PC-3 (cell line): Measurements from ENCODE around the gene MYO6. TPM values are rescaled to one million over a fixed set of nuclear protein-coding genes. Genes with fewer than 3 reads are reported as not detected.
A peak's percentile ranks its signal among the peaks of the same experiment; 100 is the strongest.

Source experiments
- ATAC-seq: fragments of 200-7000 bp; cut with Tn5 transposase; 2 replicates; pipeline ENCODE4 v1.9.1; 2020; ENCODE audit warnings: mild to moderate bottlenecking, moderate library complexity
- BruUV-seq: library from RNA; stranded (reverse); fragments of 400-500 nt; replicated peaks from 2 replicates; lab custom pipeline; 2021; lab: Mats Ljungman, UMichigan
- CTCF ChIA-PET: fragments of 300-600 bp; sonication (Branson Sonifier 250); formaldehyde crosslinking; loops from one replicate; lab custom pipeline; 2022; ENCODE audit warnings: antibody characterized with exemption; lab: Charles Lee
- POLR2A ChIA-PET: fragments of 300-600 bp; sonication (Branson Sonifier 250); formaldehyde crosslinking; loops from one replicate; lab custom pipeline; 2022; ENCODE audit warnings: antibody characterized with exemption; ENCODE audit not compliant: unreplicated experiment; lab: Charles Lee
- DNase-seq: peaks from one replicate; pipeline ENCODE4 v3.0.0-alpha.2; 2015
- H2AFZ ChIP-seq: fragments of 300-600 bp; sonication (generic); 2 replicates; pipeline ENCODE4 v1.6.0; 2016; ENCODE audit warnings: antibody characterized with exemption, low read length
- H3F3A ChIP-seq: fragments of 300-600 bp; sonication (generic); one replicate; pipeline ENCODE4 v1.6.0; 2017; ENCODE audit warnings: antibody characterized with exemption, low read length, control low read depth, mild to moderate bottlenecking; ENCODE audit not compliant: unreplicated experiment
- H3K27ac ChIP-seq: fragments of 300-600 bp; sonication (generic); 2 replicates; pipeline ENCODE4 v1.5.1; 2016; ENCODE audit warnings: mild to moderate bottlenecking, low read length
- H3K27me3 ChIP-seq: fragments of 300-600 bp; sonication (generic); 2 replicates; pipeline ENCODE4 v1.6.1; 2016; ENCODE audit warnings: low read length, mixed read lengths
- H3K36me3 ChIP-seq: fragments of 300-600 bp; sonication (generic); 2 replicates; pipeline ENCODE4 v1.6.1; 2016; ENCODE audit warnings: low read depth, mixed run types, low read length, mixed read lengths
- H3K4me1 ChIP-seq: fragments of 300-600 bp; sonication (generic); 2 replicates; pipeline ENCODE4 v1.5.1; 2016; ENCODE audit warnings: low read length; ENCODE audit not compliant: insufficient read depth
- H3K4me2 ChIP-seq: fragments of 300-600 bp; sonication (generic); 2 replicates; pipeline ENCODE4 v1.6.0; 2016; ENCODE audit warnings: low read length
- H3K4me3 ChIP-seq: fragments of 300-600 bp; sonication (generic); 2 replicates; pipeline ENCODE4 v1.5.1; 2016; ENCODE audit warnings: mild to moderate bottlenecking, low read length, mixed read lengths
- H3K79me2 ChIP-seq: fragments of 300-600 bp; sonication (generic); 2 replicates; pipeline ENCODE4 v1.6.1; 2017; ENCODE audit warnings: low read length, mixed read lengths
- H3K9ac ChIP-seq: fragments of 300-600 bp; sonication (generic); 2 replicates; pipeline ENCODE4 v1.6.0; 2016; ENCODE audit warnings: mild to moderate bottlenecking, low read length
- H3K9me2 ChIP-seq: fragments of 300-600 bp; sonication (generic); replicated peaks from 2 replicates; pipeline ENCODE4 v1.6.1; 2016; ENCODE audit warnings: mixed run types, low read length, mixed read lengths
- H3K9me3 ChIP-seq: fragments of 300-600 bp; sonication (generic); 2 replicates; pipeline ENCODE4 v1.6.1; 2016; ENCODE audit warnings: low read length, mixed read lengths
- H4K20me1 ChIP-seq: fragments of 300-600 bp; sonication (generic); 2 replicates; pipeline ENCODE4 v1.6.1; 2016; ENCODE audit warnings: low read length, mixed read lengths
- EZH2 ChIP-seq: fragments of 300-600 bp; sonication (generic); IDR thresholded peaks from one replicate; pipeline ENCODE4 v1.6.1; 2017; ENCODE audit warnings: antibody characterized with exemption, mild to moderate bottlenecking, low read length; ENCODE audit not compliant: unreplicated experiment
- EZH2phosphoT487 ChIP-seq: fragments of 300-600 bp; sonication (generic); IDR thresholded peaks from 2 replicates; pipeline ENCODE4 v1.6.1; 2018; ENCODE audit warnings: mild to moderate bottlenecking, antibody characterized with exemption, low read length, borderline replicate concordance
- intact Hi-C: fragments of 100-400 bp; cut with micrococcal nuclease; formaldehyde crosslinking; loops from 2 replicates; pipeline ENCODE4 v1.9.0; 2023
- total RNA-seq: library from RNA; depleted of rRNA; stranded (reverse); fragments of >200 nt; gene quantifications from 2 replicates; pipeline ENCODE4 v1.2.3, GENCODE V29; 2014
- TF ChIP-seq, protein P1 (sequence below): fragments of 300-600 bp; sonication (generic); conservative IDR thresholded peaks from 2 replicates; pipeline ENCODE4 v1.5.1; 2017; ENCODE audit warnings: antibody characterized with exemption, low read depth, mild to moderate bottlenecking, low read length

MYO6 gene
- total RNA-seq, 1 experiment from 2014 or later = 10.2 TPM

DNA sequence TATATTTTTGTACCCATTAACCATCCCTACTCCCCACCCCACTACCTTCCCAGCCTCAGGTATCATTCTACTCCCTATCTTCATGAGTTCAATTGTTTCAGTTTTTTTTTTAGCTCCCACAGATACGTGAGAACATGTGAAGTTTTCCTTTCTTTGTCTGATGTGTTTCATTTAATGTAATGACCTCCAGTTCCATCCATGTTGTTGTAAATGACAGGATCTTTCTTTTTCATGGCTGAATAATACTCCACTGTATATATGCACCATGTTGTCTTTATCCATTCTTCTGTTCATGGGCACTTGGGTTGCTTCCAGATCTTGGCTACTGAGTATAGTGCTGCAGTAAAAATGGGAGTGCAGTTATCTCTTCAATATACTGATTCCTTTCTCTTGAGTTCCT lies 63.5 kb downstream of the MYO6 start:
- Histone ChIP-seq H4K20me1 (no peaks in the 10 kb centered on the region), H3K9me2 (no peaks in the 10 kb centered on the region), H3K9ac (no peak overlapping the region), H3K9me3 (no peaks in the 10 kb centered on the region), H3F3A (no peaks in the 10 kb centered on the region), H3K79me2 (no peaks in the 10 kb centered on the region; the same call in 1 of the 2 replicates), H3K27ac (no peak overlapping the region), H3K27me3 (no peaks in the 10 kb centered on the region), H2AFZ (no peak overlapping the region), H3K36me3 (no peaks in the 10 kb centered on the region), H3K4me3 (no peak overlapping the region), H3K4me1 (no peaks in the 10 kb centered on the region), H3K4me2 (no peak overlapping the region)
- BruUV-seq = no TSS peak
- DNase-seq = no peak
- intact Hi-C loops = no loop called here
- ATAC-seq = no peak
- CTCF ChIA-PET = no interaction called here
- POLR2A ChIA-PET = no interaction called here
- TF ChIP-seq EZH2 = no peak
- TF ChIP-seq, protein P1, sequence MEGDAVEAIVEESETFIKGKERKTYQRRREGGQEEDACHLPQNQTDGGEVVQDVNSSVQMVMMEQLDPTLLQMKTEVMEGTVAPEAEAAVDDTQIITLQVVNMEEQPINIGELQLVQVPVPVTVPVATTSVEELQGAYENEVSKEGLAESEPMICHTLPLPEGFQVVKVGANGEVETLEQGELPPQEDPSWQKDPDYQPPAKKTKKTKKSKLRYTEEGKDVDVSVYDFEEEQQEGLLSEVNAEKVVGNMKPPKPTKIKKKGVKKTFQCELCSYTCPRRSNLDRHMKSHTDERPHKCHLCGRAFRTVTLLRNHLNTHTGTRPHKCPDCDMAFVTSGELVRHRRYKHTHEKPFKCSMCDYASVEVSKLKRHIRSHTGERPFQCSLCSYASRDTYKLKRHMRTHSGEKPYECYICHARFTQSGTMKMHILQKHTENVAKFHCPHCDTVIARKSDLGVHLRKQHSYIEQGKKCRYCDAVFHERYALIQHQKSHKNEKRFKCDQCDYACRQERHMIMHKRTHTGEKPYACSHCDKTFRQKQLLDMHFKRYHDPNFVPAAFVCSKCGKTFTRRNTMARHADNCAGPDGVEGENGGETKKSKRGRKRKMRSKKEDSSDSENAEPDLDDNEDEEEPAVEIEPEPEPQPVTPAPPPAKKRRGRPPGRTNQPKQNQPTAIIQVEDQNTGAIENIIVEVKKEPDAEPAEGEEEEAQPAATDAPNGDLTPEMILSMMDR = no peak
- TF ChIP-seq EZH2phosphoT487 = no peak

DNA sequence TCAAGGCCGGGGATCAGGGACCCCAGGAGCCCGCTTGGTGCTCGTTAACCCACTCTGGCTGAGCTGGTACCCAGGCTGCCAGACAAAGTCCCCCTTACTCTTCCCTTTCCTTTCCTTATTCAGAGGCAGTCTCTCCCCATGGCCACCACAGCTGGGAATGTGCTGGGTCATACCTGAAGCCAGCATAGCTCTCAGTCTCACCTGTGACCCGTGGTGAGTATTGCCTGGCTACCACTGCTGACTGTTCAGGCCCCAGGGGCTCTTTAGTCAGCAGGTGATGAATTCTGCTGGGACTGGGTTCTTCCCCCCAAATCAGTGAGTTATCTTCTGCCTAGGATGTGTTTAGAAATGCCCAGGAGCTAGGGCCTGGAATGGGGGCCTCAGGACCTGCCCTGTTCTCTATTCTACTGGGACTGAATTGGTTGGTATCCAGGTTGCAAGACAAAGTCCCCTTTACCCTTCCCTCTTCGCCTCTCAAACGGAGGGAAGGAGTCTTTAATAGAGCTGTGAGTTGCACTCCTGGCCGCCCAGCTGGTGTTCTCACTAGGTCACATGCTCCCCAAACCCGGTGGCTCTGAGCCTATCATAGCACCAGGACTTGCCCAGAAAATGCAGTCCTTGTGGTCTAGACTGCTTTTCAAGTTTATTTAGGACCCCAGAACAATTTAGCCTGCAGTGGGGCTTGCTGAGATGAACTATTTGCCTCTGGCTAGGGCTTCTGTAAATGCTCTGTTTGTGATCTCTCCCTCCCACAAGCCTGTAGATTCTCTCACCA lies 64.6 kb downstream of the MYO6 start:
- no peaks in the 10 kb centered on the region for H3F3A ChIP-seq
- CTCF ChIA-PET = no interaction called here
- BruUV-seq = no TSS peak

More for the DNA sequence above, 64.6 kb downstream of the MYO6 start:
- no peak overlapping the region for H3K4me3 ChIP-seq
- DNase-seq (peak; percentile 4), ATAC-seq (no peak)
- H4K20me1 ChIP-seq = no peaks in the 10 kb centered on the region
- TF ChIP-seq EZH2phosphoT487 = no peak
- TF ChIP-seq EZH2 = no peak
- TF ChIP-seq, protein P1 = no peak
- H3K36me3 ChIP-seq = no peaks in the 10 kb centered on the region
- no peak overlapping the region for H3K4me2 ChIP-seq
- no peaks in the 10 kb centered on the region for H3K4me1 ChIP-seq
- H3K27me3 ChIP-seq = no peaks in the 10 kb centered on the region
- POLR2A ChIA-PET = no interaction called here
- intact Hi-C loops = no loop called here
- no peak overlapping the region for H3K9ac ChIP-seq
- H2AFZ ChIP-seq = no peak overlapping the region
- H3K79me2 ChIP-seq = no peaks in the 10 kb centered on the region; the same call in 1 of the 2 replicates
- no peaks in the 10 kb centered on the region for H3K9me3 ChIP-seq
- H3K27ac ChIP-seq = no peak overlapping the region
- H3K9me2 ChIP-seq = no peaks in the 10 kb centered on the region
